IMR-90 (cell line): ENCODE measurements around the gene TFB2M. TPM values are rescaled to one million over a fixed set of nuclear protein-coding genes. Genes with fewer than 3 reads are reported as not detected.

Source experiments
- ATAC-seq: fragments of 200-7000 bp; cut with Tn5 transposase; 2 replicates; pipeline ENCODE4 v1.9.1; 2020; ENCODE audit warnings: low read depth, mild to moderate bottlenecking, moderate library complexity
- BruUV-seq: library from RNA; stranded (reverse); fragments of 400-500 nt; replicated peaks from 2 replicates; lab custom pipeline; 2021; lab: Mats Ljungman, UMichigan
- CTCF ChIA-PET: fragments of 300-600 bp; formaldehyde crosslinking; extraction: SDS; loops from one replicate; lab custom pipeline; 2021; ENCODE audit warnings: antibody characterized with exemption; lab: Yijun Ruan, JAX
- POLR2A ChIA-PET: fragments of 300-600 bp; sonication (Branson Sonifier 250); formaldehyde crosslinking; loops from one replicate; lab custom pipeline; 2022; ENCODE audit warnings: antibody characterized with exemption; ENCODE audit not compliant: unreplicated experiment; lab: Charles Lee
- DNase-seq: peaks from one replicate; pipeline ENCODE4 v3.0.0; 2013
- H2AFZ ChIP-seq: replicated peaks from 2 replicates; pipeline ENCODE3; 2013; ENCODE audit warnings: low read length, mild to moderate bottlenecking; ENCODE audit not compliant: poor library complexity
- H2AK5ac ChIP-seq: 2 replicates; pipeline ENCODE4 v1.6.1; 2013; ENCODE audit warnings: low read depth, low read length, inconsistent platforms
- H2AK9ac ChIP-seq: replicated peaks from 2 replicates; pipeline ENCODE3; 2013; ENCODE audit warnings: mild to moderate bottlenecking, low read depth, low read length, moderate library complexity; ENCODE audit not compliant: poor library complexity
- H2BK120ac ChIP-seq: 2 replicates; pipeline ENCODE4 v1.6.1; 2013; ENCODE audit warnings: low read depth, low read length, inconsistent platforms
- H2BK15ac ChIP-seq: 3 replicates; pipeline ENCODE4 v1.6.1; 2013; ENCODE audit warnings: low read depth, low read length, inconsistent platforms
- H2BK20ac ChIP-seq: 2 replicates; pipeline ENCODE4 v1.6.1; 2013; ENCODE audit warnings: low read depth, mild to moderate bottlenecking, inconsistent platforms, low read length, moderate library complexity
- H2BK5ac ChIP-seq: 2 replicates; pipeline ENCODE4 v1.6.1; 2013; ENCODE audit warnings: mild to moderate bottlenecking, low read depth, low read length, inconsistent platforms; ENCODE audit not compliant: poor library complexity, severe bottlenecking
- H3K14ac ChIP-seq: replicated peaks from 2 replicates; pipeline ENCODE4 v1.6.1; 2013; ENCODE audit warnings: low read depth, low read length, inconsistent platforms
- H3K18ac ChIP-seq: 2 replicates; pipeline ENCODE4 v1.6.1; 2013; ENCODE audit warnings: low read depth, low read length, control low read depth
- H3K23ac ChIP-seq: 2 replicates; pipeline ENCODE4 v1.6.1; 2013; ENCODE audit warnings: low read depth, low read length, inconsistent platforms
- H3K27ac ChIP-seq: 2 replicates; pipeline ENCODE4 v1.5.1; 2013; ENCODE audit warnings: mild to moderate bottlenecking, control low read depth, low read length; ENCODE audit not compliant: insufficient read depth
- H3K27me3 ChIP-seq: 2 replicates; pipeline ENCODE4 v1.6.1; 2013; ENCODE audit warnings: low read length; ENCODE audit not compliant: control insufficient read depth, insufficient read depth
- H3K36me3 ChIP-seq: 2 replicates; pipeline ENCODE4 v1.6.1; 2013; ENCODE audit warnings: low read length, mixed read lengths; ENCODE audit not compliant: control insufficient read depth, insufficient read depth
- H3K4ac ChIP-seq: 2 replicates; pipeline ENCODE4 v1.6.1; 2013; ENCODE audit warnings: low read depth, low read length, inconsistent platforms
- H3K4me1 ChIP-seq: 2 replicates; pipeline ENCODE4 v1.6.1; 2013; ENCODE audit warnings: low read length, mixed read lengths; ENCODE audit not compliant: control insufficient read depth, insufficient read depth
- H3K4me2 ChIP-seq: 2 replicates; pipeline ENCODE4 v1.6.1; 2013; ENCODE audit warnings: low read depth, mild to moderate bottlenecking, control low read depth, low read length, moderate library complexity
- H3K4me3 ChIP-seq: 2 replicates; pipeline ENCODE4 v1.5.1; 2013; ENCODE audit warnings: low read depth, mild to moderate bottlenecking, control low read depth, low read length, moderate library complexity; ENCODE audit not compliant: insufficient read depth
- H3K56ac ChIP-seq: 2 replicates; pipeline ENCODE4 v1.6.1; 2013; ENCODE audit warnings: low read length, inconsistent platforms; ENCODE audit not compliant: insufficient read depth; ENCODE audit errors: extremely low read depth
- H3K79me1 ChIP-seq, 2 experiments: 2 replicates each; pipeline ENCODE4 v1.6.1; 2013; ENCODE audit warnings: low read length in 2 of 2, inconsistent platforms in 1 of 2, low read depth in 1 of 2
- H3K9ac ChIP-seq: 2 replicates; pipeline ENCODE4 v1.6.1; 2013; ENCODE audit warnings: low read depth, low read length, control low read depth
- H3K9me1 ChIP-seq: 2 replicates; pipeline ENCODE4 v1.6.1; 2013; ENCODE audit warnings: low read length, inconsistent platforms; ENCODE audit not compliant: insufficient read depth
- H3K9me3 ChIP-seq: 2 replicates; pipeline ENCODE4 v1.6.1; 2013; ENCODE audit warnings: low read length; ENCODE audit not compliant: control insufficient read depth, insufficient read depth
- H4K20me1 ChIP-seq: 2 replicates; pipeline ENCODE4 v1.6.1; 2013; ENCODE audit warnings: low read length, inconsistent platforms; ENCODE audit not compliant: insufficient read depth
- H4K5ac ChIP-seq: 2 replicates; pipeline ENCODE4 v1.6.1; 2013; ENCODE audit warnings: mild to moderate bottlenecking, low read depth, low read length, control low read depth
- H4K8ac ChIP-seq, 2 experiments: 2 replicates each; pipeline ENCODE4 v1.6.1; 2013; ENCODE audit warnings: low read depth in 2 of 2, low read length in 2 of 2, control low read depth in 1 of 2, inconsistent platforms in 1 of 2
- H4K91ac ChIP-seq: 2 replicates; pipeline ENCODE4 v1.6.1; 2013; ENCODE audit warnings: low read depth, low read length, inconsistent platforms; ENCODE audit not compliant: insufficient read depth
- NFE2L2 ChIP-seq: fragments of 150-350 bp; IDR thresholded peaks from 2 replicates; pipeline ENCODE4 v1.6.1; 2016; ENCODE audit warnings: low read depth, mild to moderate bottlenecking, low read length
- WGBS, 2 experiments: methylation state at CpG; one replicate each; pipeline versions ENCODE4 v1.1.5 to v1.1.7; 2013; ENCODE audit warnings: missing lambda C conversion rate in 2 of 2; ENCODE audit not compliant: insufficient read length in 1 of 2; ENCODE audit errors: extremely low coverage in 2 of 2; 5-methylcytosine and 5-hydroxymethylcytosine counted together
- dilution Hi-C: fragments of 300-500 bp; cut with HindIII; formaldehyde crosslinking; loops from one replicate; pipeline ENCODE4 v1.14.3; 2018; ENCODE audit warnings: low sequenced_read_pairs; ENCODE audit not compliant: unreplicated experiment
- in situ Hi-C: fragments of 300-500 bp; cut with MboI; formaldehyde crosslinking; loops from 3 replicates; pipeline ENCODE4 v1.14.3; 2019; ENCODE audit warnings: low sequenced_read_pairs, inconsistent platforms, mixed read lengths
- intact Hi-C: fragments of 100-400 bp; cut with micrococcal nuclease; formaldehyde crosslinking; loops from 2 replicates; pipeline ENCODE4 v1.10.0; 2022
- polyA plus RNA-seq, 3 experiments: library from polyadenylated mRNA; depleted of rRNA; stranded (reverse); fragments of >200 nt; gene quantifications; 2 replicates each; pipeline ENCODE4 v1.2.3, GENCODE V29; 2012; ENCODE audit warnings: low replicate concordance in 1 of 3
- total RNA-seq: library from RNA; depleted of rRNA; stranded (reverse); fragments of >200 nt; gene quantifications from 2 replicates; pipeline ENCODE4 v1.2.3, GENCODE V29; 2012

The TFB2M gene
- total and polyA plus RNA-seq, 2 of the 4 experiments (the other 2 are of a cell fraction) = 13.3 to 15.7 TPM

DNA sequence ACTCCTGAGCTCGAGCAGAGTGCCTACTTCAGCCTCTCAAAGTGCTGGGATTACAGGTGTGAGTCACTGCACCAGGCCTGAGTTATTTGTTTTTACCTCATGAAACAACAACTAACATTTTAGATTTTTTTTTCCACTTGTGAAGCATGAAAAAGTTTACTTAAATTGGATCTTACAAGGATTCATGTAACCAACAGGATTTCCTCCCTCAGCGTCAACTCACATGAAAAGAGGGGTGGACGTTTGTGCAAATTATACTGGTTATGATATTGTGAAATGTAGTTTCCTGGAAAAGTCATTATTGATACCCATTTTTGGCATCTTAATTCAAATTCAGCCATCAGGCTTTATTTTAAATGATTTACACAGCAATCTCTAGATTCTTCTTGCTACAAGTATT, 6.7 kb upstream of the TFB2M start:
- Histone ChIP-seq H3K27me3 (no peaks in the 10 kb centered on the region), H2AK5ac (no peak overlapping the region), H3K18ac (no peak overlapping the region), H4K8ac (no peak overlapping the region), H2BK120ac (no peak overlapping the region), H4K20me1 (peaks cover 2% of the 10 kb centered on the region; the same call in 1 of the 2 replicates), H3K9ac (no peak overlapping the region), H3K4me3 (no peak overlapping the region), H3K36me3 (no peaks in the 10 kb centered on the region), H3K56ac (no peak overlapping the region), H4K5ac (no peak overlapping the region), H3K79me1 (peaks cover 21 to 58% of the 10 kb centered on the region in 2 experiments; a peak in 3 of 4 replicates), H2BK5ac (no peak overlapping the region), H3K9me3 (no peaks in the 10 kb centered on the region), H3K4me1 (peaks cover 11% of the 10 kb centered on the region), H4K91ac (no peak overlapping the region), H3K4me2 (no peak overlapping the region), H2AFZ (no peak overlapping the region), H2BK15ac (no peak overlapping the region), H3K4ac (no peak overlapping the region), H3K14ac (no peak overlapping the region), H3K9me1 (peaks cover 5% of the 10 kb centered on the region), H2BK20ac (no peak overlapping the region), H3K23ac (no peak overlapping the region), H3K27ac (no peak overlapping the region), H2AK9ac (no peak overlapping the region)
- TF ChIP-seq NFE2L2 = no peak
- WGBS, 2 experiments = no CpG with 5 or more reads among the region's 3 CpGs
- in situ Hi-C loops (loop anchor here (5.0 kb wide), 1 partner anchor 55 kb away; no protein-coding TSS in a partner anchor), intact Hi-C loops (no loop called here), dilution Hi-C loops (no loop called here)
- CTCF ChIA-PET = interaction anchor here (0.9 kb wide), 1 partner anchor 29 kb away, joined by 3 read pairs; no protein-coding TSS in a partner anchor
- no TSS peak for BruUV-seq
- DNase-seq = no peak
- POLR2A ChIA-PET = no interaction called here
- ATAC-seq = no peak
